Breast epithelium (tissue), 3 donors: ENCODE data around the gene NDP.

Source experiments
- POLR2AphosphoS5 ChIP-seq, 3 donors: sonication (generic); formaldehyde crosslinking; IDR thresholded peaks; one replicate each; pipeline ENCODE4 v1.6.1; 2017; ENCODE audit warnings: antibody characterized with exemption in 3 of 3
- TF ChIP-seq, protein P1 (sequence below), 3 donors: fragments of 450-650 bp; IDR thresholded peaks; one replicate each; pipeline ENCODE4 v1.5.1; 2016 to 2017; ENCODE audit warnings: antibody characterized with exemption in 3 of 3, mild to moderate bottlenecking in 3 of 3, moderate library complexity in 3 of 3

GRCh38 chrX:43986083-43986482 lies 12.9 kb upstream of the NDP start:
- TF ChIP-seq, protein P1, sequence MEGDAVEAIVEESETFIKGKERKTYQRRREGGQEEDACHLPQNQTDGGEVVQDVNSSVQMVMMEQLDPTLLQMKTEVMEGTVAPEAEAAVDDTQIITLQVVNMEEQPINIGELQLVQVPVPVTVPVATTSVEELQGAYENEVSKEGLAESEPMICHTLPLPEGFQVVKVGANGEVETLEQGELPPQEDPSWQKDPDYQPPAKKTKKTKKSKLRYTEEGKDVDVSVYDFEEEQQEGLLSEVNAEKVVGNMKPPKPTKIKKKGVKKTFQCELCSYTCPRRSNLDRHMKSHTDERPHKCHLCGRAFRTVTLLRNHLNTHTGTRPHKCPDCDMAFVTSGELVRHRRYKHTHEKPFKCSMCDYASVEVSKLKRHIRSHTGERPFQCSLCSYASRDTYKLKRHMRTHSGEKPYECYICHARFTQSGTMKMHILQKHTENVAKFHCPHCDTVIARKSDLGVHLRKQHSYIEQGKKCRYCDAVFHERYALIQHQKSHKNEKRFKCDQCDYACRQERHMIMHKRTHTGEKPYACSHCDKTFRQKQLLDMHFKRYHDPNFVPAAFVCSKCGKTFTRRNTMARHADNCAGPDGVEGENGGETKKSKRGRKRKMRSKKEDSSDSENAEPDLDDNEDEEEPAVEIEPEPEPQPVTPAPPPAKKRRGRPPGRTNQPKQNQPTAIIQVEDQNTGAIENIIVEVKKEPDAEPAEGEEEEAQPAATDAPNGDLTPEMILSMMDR (IDR thresholded peaks at IDR 0.05): no peak
- TF ChIP-seq POLR2AphosphoS5 (IDR thresholded peaks at IDR 0.05): no peak
